Fibroblast of skin of left quadriceps (primary cell): ENCODE data around the gene TXLNG.
A peak's percentile ranks its signal among the peaks of the same experiment; 100 is the strongest.
"Not testable (repeated sequence)": the region's sequence is repeated elsewhere in the genome, so short reads cannot be mapped to it uniquely, and the experiment has no call there.

ENCODE experiments used
- DNase-seq, 2 experiments: peaks; one replicate each; pipeline ENCODE4 v3.0.0-alpha.2; 2013; ENCODE audit warnings: low read depth in 2 of 2

The TXLNG gene

GRCh38 chrX:16838202-16839066 is 52.2 kb downstream of the TXLNG start:
- DNase-seq, result no peak

- no peak for DNase-seq
Measured at GRCh38 chrX:16839219-16839851, 53.1 kb downstream of the TXLNG start.

- no peak for DNase-seq
Measured at GRCh38 chrX:16839852-16840460, 53.7 kb downstream of the TXLNG start.

GRCh38 chrX:16842684-16843083 is 56.4 kb downstream of the TXLNG start:
- DNase-seq, result no peak

GRCh38 chrX:16843208-16843909 is 57.1 kb downstream of the TXLNG start:
- no peak for DNase-seq

- DNase-seq, result no peak
Measured at GRCh38 chrX:16845686-16846085, 59.4 kb downstream of the TXLNG start.

GRCh38 chrX:16848541-16848940 is 62.3 kb downstream of the TXLNG start:
- DNase-seq, result no peak

GRCh38 chrX:16851421-16851820 is 65.2 kb downstream of the TXLNG start:
- DNase-seq, result no peak

GRCh38 chrX:16851827-16852226 is 65.6 kb downstream of the TXLNG start:
- no peak for DNase-seq

- no peak for DNase-seq
Measured at GRCh38 chrX:16852617-16853179, 66.4 kb downstream of the TXLNG start.

- no peak for DNase-seq
Measured at GRCh38 chrX:16853537-16853936, 67.3 kb downstream of the TXLNG start.

GRCh38 chrX:16855363-16856075 is 69.3 kb downstream of the TXLNG start:
- no peak for DNase-seq

GRCh38 chrX:16856076-16856404 is 69.8 kb downstream of the TXLNG start:
- DNase-seq, result not testable (repeated sequence)

GRCh38 chrX:16856744-16857143 is 70.5 kb downstream of the TXLNG start:
- DNase-seq, result no peak

- DNase-seq, result no peak
Measured at GRCh38 chrX:16862829-16863228, 76.6 kb downstream of the TXLNG start.

GRCh38 chrX:16867947-16868346 is 81.7 kb downstream of the TXLNG start:
- no peak for DNase-seq

GRCh38 chrX:16868920-16869319 is 82.7 kb downstream of the TXLNG start:
- DNase-seq, result no peak

GRCh38 chrX:16869393-16870094 is 83.3 kb downstream of the TXLNG start:
- no peak for DNase-seq

- DNase-seq, result peak; percentile 81
Measured at GRCh38 chrX:16870095-16870861, 84.0 kb downstream of the TXLNG start, which contains the start of gene RBBP7. Gene RBBP7, minus strand, starts transcription at chrX:16870362. Its CDS starts 309 bp downstream, at chrX:16870053.
